Stimulated activated CD8-positive, alpha-beta memory T cell treated with anti-CD3 and anti-CD28 coated beads, Interleukin-15, amount 100 ng/mL, for 24 hours (primary cell): ENCODE results near the gene CDC45.
"Not testable (repeated sequence)": the region's sequence is repeated elsewhere in the genome, so short reads cannot be mapped to it uniquely, and the experiment has no call there.

ENCODE experiments used
- DNase-seq: peaks from one replicate; pipeline ENCODE4 v3.0.0-alpha.2; 2020; ENCODE audit warnings: low read depth

CDC45 gene

GRCh38 chr22:19479355-19480172 is at the start of gene CDC45:
Gene CDC45, plus strand, starts transcription at chr22:19479920. Its CDS starts 49 bp downstream, at chr22:19479969.
- DNase-seq = peak; percentile 63

GRCh38 chr22:19429950-19430889 is 49.5 kb upstream of the CDC45 start:
- no peak for DNase-seq

GRCh38 chr22:19430890-19431541 is 48.7 kb upstream of the CDC45 start:
- peak; percentile 13 for DNase-seq

GRCh38 chr22:19431649-19432132 is 48.0 kb upstream of the CDC45 start, which contains the start of gene HIRA:
Gene HIRA, minus strand, starts transcription at chr22:19431733. Its CDS starts 257 bp downstream, at chr22:19431476.
- DNase-seq = peak; percentile 89

- DNase-seq = peak; percentile 82
Measured at GRCh38 chr22:19432133-19432851, 47.4 kb upstream of the CDC45 start, which contains the start of gene MRPL40. Gene MRPL40, plus strand, starts transcription at chr22:19432545. Its CDS starts 10 bp downstream, at chr22:19432555.

GRCh38 chr22:19434401-19434800 is 45.3 kb upstream of the CDC45 start:
- DNase-seq = no peak

GRCh38 chr22:19434829-19435580 is 44.7 kb upstream of the CDC45 start:
- no peak for DNase-seq

GRCh38 chr22:19436444-19437161 is 43.1 kb upstream of the CDC45 start:
- not testable (repeated sequence) for DNase-seq

- DNase-seq = no peak
Measured at GRCh38 chr22:19438298-19438697, 41.4 kb upstream of the CDC45 start.

- DNase-seq = no peak
Measured at GRCh38 chr22:19440411-19441195, 39.1 kb upstream of the CDC45 start.

GRCh38 chr22:19442166-19442565 is 37.6 kb upstream of the CDC45 start:
- DNase-seq = no peak

- no peak for DNase-seq
Measured at GRCh38 chr22:19443544-19444211, 36.0 kb upstream of the CDC45 start.

- not testable (repeated sequence) for DNase-seq
Measured at GRCh38 chr22:19445279-19445982, 34.3 kb upstream of the CDC45 start.

GRCh38 chr22:19446603-19447329 is 33.0 kb upstream of the CDC45 start:
- DNase-seq = no peak

- DNase-seq = peak; percentile 59
Measured at GRCh38 chr22:19447330-19448075, 32.2 kb upstream of the CDC45 start, which contains the start of gene C22orf39. Gene C22orf39, minus strand, starts transcription at chr22:19447711. Its CDS starts 23 bp downstream, at chr22:19447688.

- no peak for DNase-seq
Measured at GRCh38 chr22:19448076-19448607, 31.6 kb upstream of the CDC45 start.
